ENCODE measurements around the gene MEPCE. TPM values are rescaled to one million over a fixed set of nuclear protein-coding genes. Genes with fewer than 3 reads are reported as not detected.

MEPCE gene
- total RNA-seq, 4 donors from 2014 or later, result 27.9 to 34.2 (median 30.8) TPM

GRCh38 chr7:100400656-100401055 lies 29.0 kb upstream of the MEPCE start:
- 90 to 100% methylated on average over 2 to 3 of the region's 11 CpGs for WGBS, 2 donors (ENCODE audit: low coverage in 1 of 2)
- Histone ChIP-seq H3K27me3 (no peaks in the 10 kb centered on the region), H3K4me3 (no peak overlapping the region), H3K36me3 (peaks cover 0 to 8% of the 10 kb centered on the region in 2 donors), H3K27ac (no peak overlapping the region), H3K9me3 (no peaks in the 10 kb centered on the region), H3K4me1 (no peaks in the 10 kb centered on the region)
- ATAC-seq, result no peak
- TF ChIP-seq EP300 (IDR thresholded peaks at IDR 0.05) (no peak), POLR2AphosphoS5 (IDR thresholded peaks at IDR 0.05) (no peak), CTCF (IDR thresholded peaks at IDR 0.05) (no peak), POLR2A (IDR thresholded peaks at IDR 0.05) (no peak)

- H3K27me3 ChIP-seq, result no peaks in the 10 kb centered on the region
- 63 to 71% methylated on average over 5 of the region's 5 CpGs for WGBS, 2 donors (ENCODE audit: low coverage in 1 of 2)
These were observed 27.8 kb upstream of the MEPCE start for GRCh38 chr7:100401811-100402210.

GRCh38 chr7:100402241-100402640 lies 27.4 kb upstream of the MEPCE start:
- no peak overlapping the region for H3K4me3 ChIP-seq
- no peaks in the 10 kb centered on the region for H3K4me1 ChIP-seq
- ATAC-seq, result no peak
- no peaks in the 10 kb centered on the region for H3K9me3 ChIP-seq
- no peak overlapping the region for H3K27ac ChIP-seq
- TF ChIP-seq EP300 (IDR thresholded peaks at IDR 0.05) (no peak), POLR2A (IDR thresholded peaks at IDR 0.05) (no peak), POLR2AphosphoS5 (IDR thresholded peaks at IDR 0.05) (no peak), CTCF (IDR thresholded peaks at IDR 0.05) (no peak)
- no peaks in the 10 kb centered on the region for H3K27me3 ChIP-seq
- WGBS, 2 donors (ENCODE audit: low coverage in 1 of 2), result 80 to 100% methylated on average over 1 to 2 of the region's 2 CpGs
- peaks cover 0 to 8% of the 10 kb centered on the region in 2 donors for H3K36me3 ChIP-seq

More at GRCh38 chr7:100401811-100402210, 27.8 kb upstream of the MEPCE start:
- Histone ChIP-seq H3K36me3 (peaks cover 0 to 8% of the 10 kb centered on the region in 2 donors), H3K4me1 (no peaks in the 10 kb centered on the region), H3K9me3 (no peaks in the 10 kb centered on the region), H3K4me3 (no peak overlapping the region), H3K27ac (no peak overlapping the region)
- no peak for TF ChIP-seq CTCF (IDR thresholded peaks at IDR 0.05)
- no peak for TF ChIP-seq EP300 (IDR thresholded peaks at IDR 0.05)
- no peak for TF ChIP-seq POLR2AphosphoS5 (IDR thresholded peaks at IDR 0.05)
- TF ChIP-seq POLR2A (IDR thresholded peaks at IDR 0.05), result no peak
- no peak for ATAC-seq

GRCh38 chr7:100406767-100407166 lies 22.9 kb upstream of the MEPCE start:
- Histone ChIP-seq H3K27ac (no peak overlapping the region), H3K36me3 (peaks cover 0 to 12% of the 10 kb centered on the region in 2 donors), H3K4me3 (no peak overlapping the region), H3K27me3 (no peaks in the 10 kb centered on the region), H3K4me1 (no peaks in the 10 kb centered on the region), H3K9me3 (no peaks in the 10 kb centered on the region)
- TF ChIP-seq EP300 (IDR thresholded peaks at IDR 0.05) (no peak), POLR2AphosphoS5 (IDR thresholded peaks at IDR 0.05) (no peak), POLR2A (IDR thresholded peaks at IDR 0.05) (no peak), CTCF (IDR thresholded peaks at IDR 0.05) (no peak)
- WGBS, 2 donors (ENCODE audit: low coverage in 1 of 2), result 46 to 65% methylated on average over 5 to 6 of the region's 6 CpGs
- no peak for ATAC-seq

GRCh38 chr7:100407285-100408180 lies 22.1 kb upstream of the MEPCE start:
- no peak overlapping the region for H3K4me3 ChIP-seq
- no peak overlapping the region for H3K27ac ChIP-seq
- peak; percentile 33 to 60 (median 52) for TF ChIP-seq CTCF (IDR thresholded peaks at IDR 0.05)
- no peak for TF ChIP-seq POLR2AphosphoS5 (IDR thresholded peaks at IDR 0.05)
- H3K9me3 ChIP-seq, result no peaks in the 10 kb centered on the region
- peaks cover 0 to 9% of the 10 kb centered on the region in 2 donors for H3K36me3 ChIP-seq
- 25 to 34% methylated on average over 5 to 10 of the region's 12 CpGs for WGBS, 2 donors (ENCODE audit: low coverage in 1 of 2)
- H3K27me3 ChIP-seq, result no peaks in the 10 kb centered on the region
- peak; percentile 82 for ATAC-seq
- no peaks in the 10 kb centered on the region for H3K4me1 ChIP-seq

Measured in gastroesophageal sphincter (tissue), 4 donors.